Psoas muscle (tissue), 8 donors: ENCODE results near the gene GAB2. TPM values are rescaled to one million over a fixed set of nuclear protein-coding genes. Genes with fewer than 3 reads are reported as not detected.

ENCODE experiments used
- ATAC-seq, 4 donors: fragments of 200-7000 bp; cut with Tn5 transposase; one replicate each; pipeline ENCODE4 v1.9.1; 2020; ENCODE audit warnings: moderate library complexity in 3 of 4, mild to moderate bottlenecking in 2 of 4
- DNase-seq, 2 donors: peaks; one replicate each; pipeline ENCODE4 v3.0.0-alpha.2; 2020
- H3K27ac ChIP-seq: fragments of 200-600 bp; one replicate; pipeline ENCODE4 v1.8.0; 2022
- H3K27me3 ChIP-seq, 3 donors: fragments of 200-600 bp in 1 of 3; one replicate each; pipeline versions ENCODE4 v1.6.1 to v1.8.0; 2013 to 2022; ENCODE audit warnings: low read length in 2 of 3, mild to moderate bottlenecking in 2 of 3, moderate library complexity in 1 of 3; ENCODE audit not compliant: insufficient read depth in 3 of 3
- H3K36me3 ChIP-seq, 2 donors: fragments of 200-600 bp in 1 of 2; one replicate each; pipeline versions ENCODE4 v1.6.1 to v1.8.0; 2013 to 2022; ENCODE audit warnings: low read depth in 1 of 2, mild to moderate bottlenecking in 1 of 2, moderate library complexity in 1 of 2; ENCODE audit not compliant: insufficient read depth in 1 of 2
- H3K4me1 ChIP-seq: fragments of 200-600 bp; one replicate; pipeline ENCODE4 v1.8.0; 2022
- H3K4me3 ChIP-seq: fragments of 200-600 bp; one replicate; pipeline ENCODE4 v1.8.0; 2022; ENCODE audit warnings: mild to moderate bottlenecking
- H3K9me3 ChIP-seq: fragments of 200-600 bp; one replicate; pipeline ENCODE4 v1.8.0; 2022
- CTCF ChIP-seq: fragments of 200-600 bp; IDR thresholded peaks from one replicate; pipeline ENCODE4 v1.8.0; 2022; ENCODE audit warnings: antibody characterized with exemption
- WGBS, 3 donors: extraction: QIAGEN DNeasy Blood & Tissue Kit; methylation state at CpG; one replicate each; pipeline versions ENCODE4 v1.1.6 to v1.1.7; 2013; 5-methylcytosine and 5-hydroxymethylcytosine counted together
- intact Hi-C, 2 donors: fragments of 100-400 bp; cut with DNase I; formaldehyde crosslinking; loops; one replicate each; pipeline versions ENCODE4 v1.11.0 to v1.14.2; 2022
- polyA plus RNA-seq, 3 donors: library from polyadenylated mRNA; stranded (reverse); fragments of 200-250 nt; gene quantifications; one replicate each; pipeline ENCODE4 v1.2.3, GENCODE V29; 2013
- total RNA-seq, 4 donors: library from RNA; stranded (reverse); fragmentation: NEBNext Ultra II Directional in 2 of 4; extraction: Animal tissue kit (Norgen Biotek cat#: 25700) in 2 of 4; gene quantifications; one replicate each; pipeline versions ENCODE4 v1.2.1 to v1.2.4, GENCODE V29; 2021 to 2023
- donor health status: healthy with polysubstance abuse.
- donor health status: DM: no; HTN: no; CAD: no; lungs with moderate emphysema.
- donor health status: Bipolar disorder and iron deficiency.
- donor health status: healthy.
- donor health status: DM: yes; HTN: yes; CAD: no.
- donor health status: DM: no; HTN: no; CAD: no.
- donor health status: DM: no; HTN: no; CAD: no.
- donor health status: DM: yes; HTN: yes; CAD: no.

GAB2 gene
- total and polyA plus RNA-seq, 7 donors, result 2.7 to 6.3 (median 4.7) TPM

GRCh38 chr11:78311702-78312371 lies 105.8 kb downstream of the GAB2 start:
- Histone ChIP-seq H3K27me3 (no peaks in the 10 kb centered on the region), H3K4me3 (no peak overlapping the region), H3K4me1 (peaks cover 23% of the 10 kb centered on the region), H3K27ac (no peak overlapping the region), H3K36me3 (no peaks in the 10 kb centered on the region), H3K9me3 (no peaks in the 10 kb centered on the region)
- 87 to 96% (median 94%) methylated on average over 5 of the region's 5 CpGs for WGBS, 3 donors
- intact Hi-C loops, result no loop called here
- no peak for TF ChIP-seq CTCF
- DNase-seq (no peak), ATAC-seq (no peak)

- WGBS, 3 donors, result 2 to 5% (median 2%) methylated on average over 6 of the region's 6 CpGs
- Histone ChIP-seq H3K4me1 (peaks cover 23% of the 10 kb centered on the region), H3K4me3 (peak overlapping the region; percentile 33), H3K9me3 (no peaks in the 10 kb centered on the region), H3K27me3 (no peaks in the 10 kb centered on the region), H3K36me3 (no peaks in the 10 kb centered on the region), H3K27ac (peak overlapping the region; percentile 36)
- TF ChIP-seq CTCF, result no peak
- intact Hi-C loops, result no loop called here
- DNase-seq, result peak; percentile 49 to 75
- ATAC-seq, result peak; percentile 78 to 96 (median 87)
Measured at GRCh38 chr11:78310500-78310909, 107.1 kb downstream of the GAB2 start.

- peaks cover 6% of the 10 kb centered on the region for H3K4me1 ChIP-seq
- ATAC-seq, result no peak
- H3K27me3 ChIP-seq, result no peaks in the 10 kb centered on the region
- no peak overlapping the region for H3K27ac ChIP-seq
- H3K9me3 ChIP-seq, result no peaks in the 10 kb centered on the region
- no peak overlapping the region for H3K4me3 ChIP-seq
- intact Hi-C loops, result no loop called here
- no peaks in the 10 kb centered on the region for H3K36me3 ChIP-seq
- no peak for DNase-seq
- WGBS, 3 donors, result 92 to 96% (median 96%) methylated on average over 2 of the region's 2 CpGs
- TF ChIP-seq CTCF, result no peak
Measured at GRCh38 chr11:78304201-78304600, 113.4 kb downstream of the GAB2 start.

- WGBS, 3 donors, result 94 to 96% (median 96%) methylated on average over 5 of the region's 5 CpGs
- H3K4me3 ChIP-seq, result no peak overlapping the region
- DNase-seq (no peak), ATAC-seq (no peak)
- no peaks in the 10 kb centered on the region for H3K36me3 ChIP-seq
- no peak overlapping the region for H3K27ac ChIP-seq
- no peaks in the 10 kb centered on the region for H3K27me3 ChIP-seq
- no peak for TF ChIP-seq CTCF
- H3K9me3 ChIP-seq, result no peaks in the 10 kb centered on the region
- no peaks in the 10 kb centered on the region for H3K4me1 ChIP-seq
- intact Hi-C loops, result no loop called here
Measured at GRCh38 chr11:78300108-78300839, 117.3 kb downstream of the GAB2 start.
